Measurements from ENCODE around the gene IFT80.

The IFT80 gene

DNA sequence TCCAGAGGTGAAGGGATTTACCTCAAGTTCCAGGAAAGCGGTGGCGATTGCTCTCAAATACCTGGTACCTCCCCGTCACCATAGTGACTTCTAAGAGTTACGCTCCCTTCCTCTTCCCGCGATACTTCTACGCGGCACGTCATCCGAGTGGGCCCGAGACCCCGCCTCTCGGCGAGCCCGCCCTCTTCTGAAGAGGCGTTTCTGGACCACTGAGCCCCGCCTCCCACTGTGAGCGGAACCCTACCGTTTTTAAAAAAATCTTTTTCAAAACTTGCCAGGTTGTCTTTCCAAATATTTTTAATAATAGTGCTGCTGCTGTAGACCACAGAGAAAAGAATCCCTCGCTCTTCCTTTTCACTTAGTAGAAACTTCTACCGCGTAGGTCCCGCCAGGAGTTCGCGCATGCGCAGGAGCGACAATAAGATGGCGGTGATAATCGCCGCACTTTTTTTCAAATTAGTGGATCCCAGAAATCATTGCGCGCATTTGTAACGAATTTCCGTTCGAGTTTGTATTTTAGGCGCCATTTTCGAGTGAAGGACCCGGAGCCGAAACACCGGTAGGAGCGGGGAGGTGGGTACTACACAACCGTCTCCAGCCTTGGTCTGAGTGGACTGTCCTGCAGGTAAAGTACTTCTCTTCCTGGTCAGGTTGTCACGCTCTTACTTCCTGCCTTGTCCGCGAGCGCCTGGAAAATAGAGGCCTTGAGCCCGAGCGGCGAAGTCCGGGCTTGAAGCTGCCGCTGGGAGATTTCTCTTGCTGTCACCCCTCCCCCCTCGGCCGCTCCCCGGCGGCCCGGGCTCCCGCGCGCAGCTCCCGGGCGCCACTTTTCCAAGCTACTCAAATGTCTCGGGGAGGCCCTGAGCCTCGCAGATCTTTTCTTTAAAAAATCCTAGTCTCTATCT lies at the start of gene IFT80, which contains the start of gene SMC4:
IFT80 (minus strand) TSS at position 101 of the 905 bp plus-strand sequence. CDS start 14,625 bp downstream, outside the sequence.
SMC4 (plus strand) TSS at position 526 of the 905 bp plus-strand sequence. CDS start 1,177 bp downstream, outside the sequence.
- DNase-seq = peak; percentile 99

DNA sequence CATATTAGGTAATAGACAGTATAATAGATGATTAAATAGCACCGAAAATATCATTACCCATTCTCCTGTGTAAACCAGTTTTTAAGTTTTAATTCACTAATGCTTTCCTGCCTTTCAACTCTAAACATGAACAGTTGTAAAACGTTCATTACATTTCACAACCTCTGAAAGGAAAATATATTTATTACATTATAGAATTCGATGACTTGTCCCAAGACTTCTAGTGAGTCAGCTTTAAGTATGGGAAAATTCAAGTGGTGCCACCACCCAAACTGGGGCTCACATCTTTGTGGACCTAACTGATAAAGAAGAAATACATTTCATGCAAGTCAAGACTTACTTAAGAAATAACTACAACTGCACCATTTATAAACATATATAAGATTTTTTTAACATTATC lies 48.5 kb upstream of the IFT80 start:
- DNase-seq = no peak

DNA sequence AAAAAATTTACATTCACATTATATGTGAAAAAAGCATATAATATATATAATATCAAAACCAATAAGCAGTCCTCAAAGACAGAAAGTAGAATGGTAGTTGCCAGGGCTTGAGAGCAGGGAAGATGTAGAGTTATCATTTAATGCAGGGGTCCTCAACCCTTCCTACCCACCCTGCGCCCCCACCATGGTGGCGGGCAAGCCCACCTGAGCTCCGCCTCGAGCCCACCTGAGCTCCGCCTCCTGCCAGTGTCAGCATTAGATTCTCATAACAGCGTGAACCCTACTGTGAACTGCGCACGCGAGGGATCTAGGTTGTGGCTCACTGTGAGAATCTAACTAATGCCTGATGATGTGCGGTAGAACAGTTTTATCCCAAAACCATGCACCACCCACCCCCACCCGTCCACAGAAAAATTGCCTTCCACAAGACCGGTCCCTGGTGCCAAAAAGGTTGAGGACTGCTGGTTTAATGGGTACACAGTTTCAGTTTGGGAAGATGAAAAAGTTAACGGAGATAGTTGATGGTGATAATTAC lies 47.6 kb upstream of the IFT80 start:
- no peak for DNase-seq

DNA sequence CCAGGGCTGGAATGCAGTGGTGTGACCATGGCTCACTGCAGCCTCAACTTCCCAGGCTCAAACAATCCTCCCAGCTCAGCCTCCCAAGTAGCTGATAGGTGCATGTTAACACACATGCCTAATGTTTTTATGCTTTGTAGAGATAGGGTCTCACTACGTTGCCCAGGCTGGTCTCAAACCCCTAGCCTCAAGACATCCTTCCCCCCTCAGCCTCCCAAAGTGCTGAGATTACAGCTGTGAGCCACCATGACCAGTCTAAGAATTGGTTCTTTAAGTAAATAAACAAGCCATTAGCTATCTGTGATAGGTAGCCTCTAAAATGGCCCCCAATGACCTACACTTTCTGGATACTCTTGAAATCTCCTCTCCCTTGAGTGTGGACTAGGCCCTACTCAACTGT lies 46.8 kb upstream of the IFT80 start:
- DNase-seq = no peak

DNA sequence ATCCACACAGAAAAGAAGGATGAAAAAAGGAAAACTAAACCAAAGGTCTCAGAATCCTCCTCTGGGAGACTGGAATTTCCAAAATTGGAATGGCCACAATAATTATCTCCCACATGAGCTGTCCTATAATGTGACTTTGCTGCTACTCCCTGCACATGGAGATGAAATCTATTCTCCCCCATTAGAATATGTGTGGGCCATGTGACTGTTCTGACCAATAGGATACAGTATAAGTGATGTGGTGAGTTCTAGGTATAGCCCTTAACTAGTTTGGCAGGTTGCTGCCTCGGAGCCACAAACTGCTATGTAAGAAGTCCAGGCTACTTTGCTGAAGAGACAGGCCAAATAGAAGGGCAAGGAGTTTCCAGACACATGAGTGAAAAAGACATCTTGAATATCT lies 45.4 kb upstream of the IFT80 start:
- DNase-seq = no peak

DNA sequence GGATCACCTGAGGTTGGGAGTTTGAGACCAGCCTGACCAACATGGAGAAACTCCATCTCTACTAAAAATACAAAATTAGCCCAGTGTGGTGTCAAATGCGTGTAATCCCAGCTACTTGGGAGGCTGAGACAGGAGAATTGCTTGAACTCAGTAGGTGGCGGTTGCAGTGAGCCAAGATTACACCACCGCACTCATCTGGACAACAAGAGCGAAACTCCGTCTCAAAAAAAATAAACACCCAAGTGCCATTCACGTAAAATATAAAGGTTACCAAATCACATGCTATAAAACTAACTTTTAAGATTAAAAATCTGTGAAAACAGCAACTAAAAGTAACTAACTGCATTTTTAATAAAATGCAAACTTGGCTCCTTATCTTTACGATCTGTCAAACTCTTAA lies 41.7 kb upstream of the IFT80 start:
- DNase-seq = no peak

DNA sequence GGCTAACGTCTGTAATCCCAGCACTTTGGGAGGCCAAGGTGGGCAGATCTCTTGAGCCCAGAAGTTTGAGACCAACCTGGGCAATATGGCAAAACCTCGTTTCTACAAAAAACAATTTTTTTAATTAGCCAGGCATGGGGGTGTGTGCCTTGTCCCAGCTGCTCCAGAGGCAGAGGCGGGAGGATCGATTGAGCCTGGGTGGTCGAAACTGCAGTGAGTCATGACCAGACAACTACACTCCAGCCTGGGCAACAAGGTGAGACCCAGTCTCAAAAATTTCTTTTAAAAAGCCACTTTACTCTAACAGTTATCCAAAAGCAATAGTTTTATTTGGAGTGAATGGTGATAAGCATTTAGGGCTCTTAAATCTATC lies 38.0 kb upstream of the IFT80 start:
- no peak for DNase-seq

DNA sequence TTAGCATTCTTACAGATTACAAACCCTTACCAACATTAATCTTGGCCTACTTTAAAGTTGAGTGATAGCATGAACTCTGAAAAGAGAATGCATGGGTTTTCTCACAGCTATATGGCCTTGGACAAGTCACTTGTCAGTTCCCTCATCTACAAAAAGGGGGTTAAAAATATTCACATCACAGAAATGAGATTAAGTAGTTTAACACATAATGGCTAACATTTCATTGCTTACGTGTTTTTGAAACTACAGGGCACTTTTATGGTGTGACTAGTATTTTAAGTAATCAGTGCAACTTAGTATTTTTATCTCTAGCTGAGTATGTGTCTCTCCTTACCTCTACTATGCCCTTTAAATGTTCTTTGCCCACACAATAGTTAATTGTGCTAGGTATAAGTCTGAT lies 36.7 kb upstream of the IFT80 start:
- DNase-seq = no peak

DNA sequence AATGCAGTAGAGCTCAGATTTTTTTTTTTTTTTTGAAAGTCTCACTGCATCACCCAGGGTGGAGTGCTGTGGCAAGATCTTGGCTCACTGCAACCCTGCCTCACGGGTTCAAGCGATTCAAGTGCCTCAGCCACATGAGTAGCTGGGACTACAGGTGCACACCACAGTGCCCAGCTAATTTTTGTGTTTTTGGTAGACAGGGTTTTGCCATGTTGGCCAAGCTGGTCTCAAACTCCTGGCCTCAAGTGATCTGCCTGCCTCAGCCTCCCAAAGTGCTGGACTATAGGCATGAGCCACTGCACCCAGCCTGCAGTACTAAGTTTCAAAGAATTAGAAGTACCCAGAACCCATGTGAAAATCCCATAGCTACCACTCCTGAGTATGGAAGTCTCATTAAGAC lies 36.1 kb upstream of the IFT80 start:
- no peak for DNase-seq

DNA sequence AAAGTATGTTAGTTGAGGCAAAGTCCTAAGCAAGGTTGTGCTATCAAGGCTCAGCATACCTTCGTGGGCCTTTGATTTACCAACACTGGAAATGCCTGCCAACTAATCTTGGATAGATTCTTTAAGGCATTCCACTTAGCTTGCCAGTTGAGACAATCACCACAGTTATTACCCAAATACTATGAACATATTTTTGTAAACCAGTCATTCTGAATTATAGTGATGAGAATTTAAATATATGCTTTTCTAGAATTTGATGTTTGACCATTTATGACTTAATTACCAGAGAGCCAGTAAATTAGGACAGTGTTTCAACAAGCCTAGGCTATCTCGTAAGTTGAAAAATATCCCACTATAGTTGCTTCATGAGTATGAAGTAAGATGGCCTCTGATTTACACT lies 35.0 kb upstream of the IFT80 start:
- no peak for DNase-seq

DNA sequence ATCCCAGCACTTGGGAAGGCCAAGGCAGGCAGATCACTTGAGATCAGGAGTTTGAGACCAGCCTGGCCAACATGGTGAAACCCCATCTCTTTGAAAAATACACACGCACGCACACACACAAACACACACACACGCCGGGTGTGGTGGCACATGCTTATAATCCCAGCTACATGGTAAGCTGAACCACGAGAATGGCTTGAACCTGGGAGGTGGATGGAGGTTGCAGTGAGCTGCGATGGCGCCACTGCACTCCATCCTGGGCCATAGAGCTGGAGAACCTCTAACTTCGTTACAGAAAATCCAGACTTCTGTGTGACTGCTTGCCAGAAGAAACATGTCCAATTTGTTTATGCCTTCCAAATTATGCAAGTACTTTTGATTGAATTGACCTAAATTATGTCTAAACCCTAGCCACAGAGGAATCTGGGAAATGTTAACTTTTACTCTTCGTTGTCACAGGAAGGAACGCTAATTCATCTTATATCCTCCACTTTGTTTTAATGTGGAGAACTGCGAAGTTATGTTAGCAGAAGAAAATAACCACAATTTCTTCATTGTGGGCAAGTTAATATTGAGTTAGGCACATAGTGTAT lies 28.9 kb upstream of the IFT80 start:
- DNase-seq = no peak

DNA sequence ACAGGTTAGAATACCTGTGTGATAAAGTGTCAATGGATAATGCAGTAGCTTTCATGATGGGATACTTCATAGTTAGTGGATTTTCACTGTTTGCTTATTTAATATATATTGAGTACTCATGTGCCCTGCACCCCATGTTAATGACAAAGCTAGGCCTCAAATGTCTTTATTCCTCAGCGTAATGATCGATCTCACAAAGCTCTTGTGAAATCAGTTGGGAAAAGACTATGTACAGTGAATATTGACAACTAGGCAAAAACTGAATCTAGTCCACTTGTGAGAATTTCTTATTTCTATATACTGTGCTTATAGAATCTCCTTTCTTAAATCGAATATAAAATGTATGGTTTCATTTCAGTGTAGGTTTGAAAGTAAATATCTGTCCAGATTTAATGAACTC lies 18.3 kb upstream of the IFT80 start:
- no peak for DNase-seq

DNA sequence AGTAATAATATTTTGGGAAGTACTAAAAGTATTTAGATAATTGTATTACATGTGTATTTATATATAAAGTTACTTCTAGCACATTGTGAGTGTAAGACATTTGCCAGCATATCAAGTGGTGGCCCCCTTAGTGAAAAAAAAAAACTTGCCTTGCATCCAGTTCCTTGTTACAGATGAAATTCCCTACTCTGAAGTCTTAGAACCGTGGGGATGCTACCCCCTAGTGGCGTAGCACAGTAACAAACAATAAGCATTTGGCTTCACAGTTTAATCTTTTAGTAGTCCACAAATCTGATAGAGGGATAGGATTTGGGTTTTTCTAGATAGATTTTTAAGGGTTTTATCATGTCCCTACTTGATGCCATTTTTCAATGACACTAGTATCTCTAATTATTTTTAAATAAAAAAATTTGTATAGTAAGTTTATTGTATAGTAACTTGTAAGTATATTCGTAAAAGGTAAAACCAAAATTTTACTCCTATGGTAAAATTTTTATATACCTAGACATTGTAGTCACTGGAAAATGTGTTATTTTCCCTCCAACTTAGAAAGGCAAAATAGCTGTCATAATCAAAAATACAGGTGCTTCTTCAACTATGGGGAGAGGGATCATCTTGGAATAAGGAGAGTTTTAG lies 14.7 kb upstream of the IFT80 start:
- DNase-seq = peak; percentile 78

DNA sequence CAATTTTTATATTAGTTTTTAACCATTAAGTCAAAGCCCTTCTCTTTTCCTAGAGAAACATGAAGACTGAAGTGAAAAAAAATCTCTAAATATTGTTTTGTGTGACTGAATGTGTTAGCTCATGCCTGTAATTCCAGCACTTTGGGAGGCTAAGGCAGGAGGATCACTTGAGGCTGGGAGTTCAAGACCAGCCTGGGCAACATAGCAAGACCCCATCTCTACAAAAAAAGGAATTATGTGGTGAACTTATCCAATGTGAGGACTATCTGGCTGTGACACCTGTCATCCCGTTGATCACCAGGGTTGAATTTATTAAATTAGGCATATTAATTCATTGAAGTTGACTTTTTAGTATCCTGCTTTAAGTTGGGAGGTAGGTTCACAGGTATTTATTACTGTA lies 13.5 kb upstream of the IFT80 start:
- no peak for DNase-seq

DNA sequence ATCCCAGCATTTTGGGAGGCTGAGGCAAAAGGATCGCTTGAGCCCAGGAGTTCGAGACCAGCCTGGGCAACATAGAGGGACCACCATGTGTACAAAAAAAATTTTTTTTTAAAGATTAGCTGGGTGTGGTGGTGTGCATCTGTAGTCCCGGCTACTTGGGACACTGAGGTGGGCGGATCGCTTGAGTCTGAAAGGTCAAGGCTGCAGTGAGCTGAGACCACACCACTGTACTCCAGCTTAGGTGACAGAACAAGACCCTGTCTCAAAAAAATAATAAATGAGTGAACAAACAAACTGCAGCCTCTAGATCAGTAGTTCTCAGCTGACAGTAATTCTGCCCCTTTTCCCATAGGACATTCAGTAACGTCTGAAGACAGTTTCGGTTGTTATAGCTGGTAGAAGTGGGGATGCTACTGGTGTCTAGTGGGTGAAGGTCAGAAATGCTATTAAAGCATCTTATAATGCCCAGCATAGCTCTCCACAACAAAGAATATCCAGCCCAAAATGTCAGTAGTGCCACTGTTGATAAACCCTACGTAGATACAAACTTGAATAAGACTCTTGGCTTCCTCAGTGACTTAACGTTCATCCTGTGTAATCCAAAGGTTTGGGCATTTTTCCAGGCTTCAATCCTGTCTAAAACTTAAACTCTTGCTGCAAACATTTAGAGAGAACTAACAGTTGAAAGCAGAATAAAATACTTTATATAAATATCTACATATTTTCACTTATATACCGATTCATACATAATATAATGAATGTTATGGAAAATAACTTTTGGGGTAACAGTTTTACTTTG lies 11.0 kb upstream of the IFT80 start:
- DNase-seq = no peak

DNA sequence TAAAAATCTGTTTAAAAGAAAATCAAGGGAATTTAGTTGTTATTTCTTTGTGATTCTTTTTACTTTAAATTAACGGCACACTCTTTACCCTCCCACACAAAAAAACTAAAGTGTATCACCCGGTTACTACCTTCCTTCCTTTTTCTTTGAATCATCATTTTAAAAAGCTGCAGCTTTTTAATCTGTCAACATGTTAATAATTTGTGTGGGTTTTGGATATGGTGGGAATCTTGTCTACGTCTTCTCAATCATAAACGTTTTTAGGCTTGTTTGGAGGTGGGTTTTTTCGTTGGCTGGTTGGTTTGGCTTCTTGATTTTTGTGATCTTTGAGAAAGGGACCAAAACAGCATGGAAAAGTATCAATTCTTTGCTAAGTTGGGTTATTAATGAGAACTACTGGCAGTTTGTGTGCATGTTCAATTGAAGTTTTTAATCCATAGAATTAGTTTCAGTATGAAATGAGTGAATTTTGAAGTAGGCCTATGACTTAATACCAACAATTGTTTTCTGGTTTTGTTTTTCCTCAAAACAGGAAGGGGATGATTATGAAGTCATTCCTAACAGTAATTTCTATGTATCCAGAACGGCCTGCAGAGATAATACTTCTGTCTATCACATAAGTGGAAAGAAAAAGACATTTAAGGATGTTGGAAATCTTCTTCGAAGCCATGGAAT lies 4.9 kb upstream of the IFT80 start:
- DNase-seq = no peak

DNA sequence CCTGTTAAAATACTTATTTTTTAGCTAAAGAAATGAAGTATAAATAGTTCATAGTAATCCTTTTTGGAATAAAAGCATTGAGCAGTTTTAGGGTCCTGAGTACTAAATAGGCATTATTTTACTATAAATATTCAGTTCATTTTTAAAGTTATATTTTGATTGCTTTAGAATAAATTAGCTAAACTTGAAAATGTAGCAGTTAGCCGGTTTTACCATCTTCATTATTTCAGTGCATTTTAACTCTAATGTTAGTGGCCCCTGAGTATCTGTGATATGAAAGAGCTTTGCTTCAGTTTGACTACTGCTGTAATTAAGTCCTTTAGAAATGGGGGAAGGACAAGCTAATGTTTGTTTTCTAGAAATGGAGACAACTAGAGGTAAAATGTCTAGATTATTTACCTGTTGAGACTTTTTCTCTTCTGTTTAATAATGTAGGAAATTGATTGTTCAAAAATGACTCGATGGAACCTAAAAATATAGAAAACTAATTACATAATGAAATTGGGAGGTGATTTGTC lies 4.1 kb upstream of the IFT80 start:
- no peak for DNase-seq

DNA sequence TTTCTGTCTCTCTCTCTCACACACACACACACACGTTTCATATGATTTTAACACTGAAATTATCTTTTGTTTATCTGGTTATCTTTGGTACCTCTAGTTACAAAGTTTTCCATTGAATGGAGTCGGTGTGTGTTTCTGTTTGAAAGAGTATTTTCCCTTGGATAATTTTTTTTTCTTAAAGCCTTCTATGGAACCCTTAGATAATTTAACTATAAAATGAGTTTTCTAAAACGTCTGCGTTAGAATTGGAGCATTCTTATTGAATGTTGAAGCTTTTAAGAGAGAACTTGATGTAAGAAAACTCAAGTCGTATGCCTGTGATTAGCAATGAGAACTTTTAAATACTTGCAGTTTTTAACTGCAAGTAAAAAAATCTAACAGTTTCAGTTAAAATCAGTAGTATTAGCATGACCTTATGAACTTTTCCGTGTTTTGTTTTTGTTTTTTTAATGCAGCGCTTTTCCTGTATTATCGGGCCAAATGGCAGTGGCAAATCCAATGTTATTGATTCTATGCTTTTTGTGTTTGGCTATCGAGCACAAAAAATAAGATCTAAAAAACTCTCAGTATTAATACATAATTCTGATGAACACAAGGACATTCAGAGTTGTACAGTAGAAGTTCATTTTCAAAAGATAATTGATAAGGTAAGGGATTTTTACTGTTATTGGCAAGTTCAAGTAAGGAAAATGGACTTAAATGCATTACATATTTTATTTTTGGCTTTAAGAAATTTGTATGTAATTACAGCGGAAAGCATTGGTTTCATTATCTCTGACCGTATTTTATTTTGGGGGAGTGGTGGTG lies 3.4 kb upstream of the IFT80 start:
- DNase-seq = peak; percentile 40

DNA sequence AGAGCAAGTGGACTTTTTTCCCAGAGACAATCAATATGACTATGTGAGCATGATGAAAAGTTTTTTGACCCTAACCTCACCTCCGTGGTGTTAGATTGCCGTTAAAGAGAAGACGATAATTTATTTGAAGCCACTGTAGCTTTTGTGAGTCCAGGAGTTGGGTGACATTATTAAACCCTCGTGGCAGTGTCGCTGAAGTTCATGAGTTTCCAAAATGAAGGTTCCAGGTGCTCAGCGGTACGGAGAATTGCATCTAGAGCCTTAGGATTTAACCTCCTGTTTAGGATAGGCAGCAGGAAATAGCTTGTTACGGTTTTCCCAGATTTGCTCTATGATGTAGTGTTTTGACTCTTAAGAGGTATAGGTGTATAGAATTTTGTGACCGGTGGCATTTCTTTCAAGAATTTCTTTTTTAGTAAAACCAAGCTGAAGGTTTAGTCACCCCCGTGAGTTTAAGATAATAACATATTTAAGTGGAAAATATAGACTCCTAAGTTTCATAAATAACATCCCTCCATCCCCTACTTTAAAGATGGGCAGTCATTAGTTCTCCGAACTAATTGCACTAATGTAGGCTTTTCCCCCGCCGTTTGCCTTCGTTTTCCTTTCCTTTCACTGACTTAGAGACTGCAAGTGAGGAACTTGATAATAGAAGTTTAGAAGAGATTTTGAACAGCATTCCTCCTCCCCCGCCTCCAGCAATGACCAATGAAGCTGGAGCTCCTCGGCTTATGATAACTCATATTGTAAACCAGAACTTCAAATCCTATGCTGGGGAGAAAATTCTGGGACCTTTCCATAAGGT lies 2.5 kb upstream of the IFT80 start:
- DNase-seq = peak; percentile 65

DNA sequence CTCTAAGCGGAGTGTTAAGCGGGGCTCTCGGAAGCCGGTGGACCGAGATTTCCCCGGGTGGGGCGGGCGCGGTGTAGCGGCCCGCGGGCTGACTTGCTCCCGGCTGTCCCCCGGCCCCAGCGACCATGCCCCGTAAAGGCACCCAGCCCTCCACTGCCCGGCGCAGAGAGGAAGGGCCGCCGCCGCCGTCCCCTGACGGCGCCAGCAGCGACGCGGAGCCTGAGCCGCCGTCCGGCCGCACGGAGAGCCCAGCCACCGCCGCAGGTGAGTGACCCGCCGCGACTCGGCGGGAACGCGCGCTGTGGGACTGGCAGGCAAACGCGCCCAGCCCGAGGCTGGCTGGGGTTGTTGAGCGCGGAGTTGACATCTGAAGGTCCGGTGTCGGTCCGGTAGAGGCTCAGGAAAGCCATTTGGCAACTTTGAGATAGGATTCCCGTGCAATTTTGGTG lies 1.7 kb upstream of the IFT80 start:
- DNase-seq = peak; percentile 50

Measured in NCI-H1092 treated with DMSO at 0.1 percent for 48 hours (cell line).